KMS-11 (cell line): ENCODE results near the gene DUSP9.

Source experiments
- H2AFZ ChIP-seq: fragments of 200-600 bp; sonication (generic); 2 replicates; pipeline ENCODE4 v1.6.1; 2016; ENCODE audit warnings: antibody characterized with exemption, mixed run types, low read depth
- H3K27ac ChIP-seq: fragments of 200-600 bp; sonication (generic); 2 replicates; pipeline ENCODE4 v1.6.1; 2016; ENCODE audit warnings: mild to moderate bottlenecking, mixed run types
- H3K27me3 ChIP-seq: fragments of 200-600 bp; sonication (generic); 2 replicates; pipeline ENCODE4 v1.6.1; 2017; ENCODE audit warnings: mild to moderate bottlenecking, low read depth, mixed run types, moderate library complexity; ENCODE audit not compliant: insufficient read depth
- H3K36me3 ChIP-seq: fragments of 200-600 bp; sonication (generic); 2 replicates; pipeline ENCODE4 v1.6.1; 2017; ENCODE audit warnings: mild to moderate bottlenecking, mixed run types; ENCODE audit not compliant: insufficient read depth
- H3K4me1 ChIP-seq: fragments of 200-600 bp; sonication (generic); 2 replicates; pipeline ENCODE4 v1.6.1; 2016; ENCODE audit warnings: mild to moderate bottlenecking, low read depth, mixed run types; ENCODE audit not compliant: poor library complexity, severe bottlenecking
- H3K4me2 ChIP-seq: fragments of 200-600 bp; sonication (generic); 2 replicates; pipeline ENCODE4 v1.7.0; 2016; ENCODE audit warnings: mild to moderate bottlenecking, mixed run types
- H3K4me3 ChIP-seq: fragments of 200-600 bp; sonication (generic); IDR thresholded peaks from 2 replicates; pipeline ENCODE4 v1.6.1; 2017; ENCODE audit warnings: low read depth, low read length, mixed read lengths; ENCODE audit not compliant: insufficient read depth
- H3K79me2 ChIP-seq: fragments of 200-600 bp; sonication (generic); 2 replicates; pipeline ENCODE4 v1.6.1; 2016; ENCODE audit warnings: low read depth, mixed run types; ENCODE audit not compliant: insufficient read depth
- H3K9ac ChIP-seq: fragments of 200-600 bp; sonication (generic); 2 replicates; pipeline ENCODE4 v1.6.1; 2016; ENCODE audit warnings: mild to moderate bottlenecking, mixed run types
- H4K20me1 ChIP-seq: fragments of 200-600 bp; sonication (generic); 2 replicates; pipeline ENCODE4 v1.6.1; 2016; ENCODE audit warnings: mild to moderate bottlenecking, mixed run types; ENCODE audit not compliant: insufficient read depth
- TF ChIP-seq, protein P1 (sequence below): fragments of 200-600 bp; sonication (generic); conservative IDR thresholded peaks from 2 replicates; pipeline ENCODE4 v1.6.1; 2017; ENCODE audit warnings: low read depth, mild to moderate bottlenecking, antibody characterized with exemption, low read length, moderate library complexity, mixed read lengths

The DUSP9 gene

DNA sequence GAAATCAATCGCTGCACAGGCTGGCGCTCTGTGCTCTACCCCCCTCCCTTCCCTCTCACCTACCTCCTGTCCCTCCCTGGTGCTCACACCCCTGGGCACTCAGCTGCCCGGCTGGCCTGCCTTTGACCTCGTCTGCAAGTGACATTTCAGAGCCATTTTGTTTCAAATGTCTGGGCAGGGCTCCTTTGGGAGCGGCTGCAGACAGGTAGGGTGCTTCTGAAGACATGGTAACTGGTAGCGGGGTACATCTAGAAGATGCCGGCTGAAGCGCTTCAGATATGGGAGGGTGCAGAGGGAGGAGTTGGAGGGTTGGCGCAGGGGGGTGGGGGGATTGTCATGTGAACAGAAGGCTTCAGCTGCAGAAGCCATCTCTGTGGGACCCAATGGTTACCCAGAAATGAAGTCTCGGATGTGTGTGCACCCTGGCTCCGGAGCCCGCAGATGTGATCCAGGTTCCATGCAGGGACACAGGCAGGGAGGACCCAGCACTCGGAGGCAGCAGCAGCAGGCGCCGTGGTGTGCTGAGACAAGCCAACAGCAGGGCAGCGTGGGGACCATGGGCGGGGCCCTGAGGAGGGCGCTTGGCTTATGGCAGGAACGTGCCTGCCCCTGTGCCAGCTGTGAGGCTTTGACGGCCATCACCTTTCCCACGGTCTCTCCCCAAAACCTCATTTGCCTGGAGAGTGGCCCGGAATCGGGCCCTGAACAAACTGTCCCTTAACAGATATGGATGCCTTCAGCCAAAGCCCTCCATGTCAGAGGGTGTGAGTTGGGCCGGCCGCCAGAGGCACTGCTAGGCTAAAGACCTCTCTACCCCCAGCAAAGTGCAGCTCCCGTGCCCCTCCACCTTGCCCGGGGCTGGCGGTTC lies 7.6 kb upstream of the DUSP9 start:
- Histone ChIP-seq H3K4me1 (no peaks in the 10 kb centered on the region), H3K79me2 (no peaks in the 10 kb centered on the region), H3K27me3 (peaks cover 25% of the 10 kb centered on the region; the same call in 1 of the 2 replicates), H2AFZ (no peak overlapping the region), H3K27ac (no peak overlapping the region), H3K4me2 (no peak overlapping the region), H4K20me1 (no peaks in the 10 kb centered on the region), H3K4me3 (no peak overlapping the region), H3K9ac (no peak overlapping the region), H3K36me3 (no peaks in the 10 kb centered on the region)
- TF ChIP-seq, protein P1, sequence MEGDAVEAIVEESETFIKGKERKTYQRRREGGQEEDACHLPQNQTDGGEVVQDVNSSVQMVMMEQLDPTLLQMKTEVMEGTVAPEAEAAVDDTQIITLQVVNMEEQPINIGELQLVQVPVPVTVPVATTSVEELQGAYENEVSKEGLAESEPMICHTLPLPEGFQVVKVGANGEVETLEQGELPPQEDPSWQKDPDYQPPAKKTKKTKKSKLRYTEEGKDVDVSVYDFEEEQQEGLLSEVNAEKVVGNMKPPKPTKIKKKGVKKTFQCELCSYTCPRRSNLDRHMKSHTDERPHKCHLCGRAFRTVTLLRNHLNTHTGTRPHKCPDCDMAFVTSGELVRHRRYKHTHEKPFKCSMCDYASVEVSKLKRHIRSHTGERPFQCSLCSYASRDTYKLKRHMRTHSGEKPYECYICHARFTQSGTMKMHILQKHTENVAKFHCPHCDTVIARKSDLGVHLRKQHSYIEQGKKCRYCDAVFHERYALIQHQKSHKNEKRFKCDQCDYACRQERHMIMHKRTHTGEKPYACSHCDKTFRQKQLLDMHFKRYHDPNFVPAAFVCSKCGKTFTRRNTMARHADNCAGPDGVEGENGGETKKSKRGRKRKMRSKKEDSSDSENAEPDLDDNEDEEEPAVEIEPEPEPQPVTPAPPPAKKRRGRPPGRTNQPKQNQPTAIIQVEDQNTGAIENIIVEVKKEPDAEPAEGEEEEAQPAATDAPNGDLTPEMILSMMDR, result no peak

DNA sequence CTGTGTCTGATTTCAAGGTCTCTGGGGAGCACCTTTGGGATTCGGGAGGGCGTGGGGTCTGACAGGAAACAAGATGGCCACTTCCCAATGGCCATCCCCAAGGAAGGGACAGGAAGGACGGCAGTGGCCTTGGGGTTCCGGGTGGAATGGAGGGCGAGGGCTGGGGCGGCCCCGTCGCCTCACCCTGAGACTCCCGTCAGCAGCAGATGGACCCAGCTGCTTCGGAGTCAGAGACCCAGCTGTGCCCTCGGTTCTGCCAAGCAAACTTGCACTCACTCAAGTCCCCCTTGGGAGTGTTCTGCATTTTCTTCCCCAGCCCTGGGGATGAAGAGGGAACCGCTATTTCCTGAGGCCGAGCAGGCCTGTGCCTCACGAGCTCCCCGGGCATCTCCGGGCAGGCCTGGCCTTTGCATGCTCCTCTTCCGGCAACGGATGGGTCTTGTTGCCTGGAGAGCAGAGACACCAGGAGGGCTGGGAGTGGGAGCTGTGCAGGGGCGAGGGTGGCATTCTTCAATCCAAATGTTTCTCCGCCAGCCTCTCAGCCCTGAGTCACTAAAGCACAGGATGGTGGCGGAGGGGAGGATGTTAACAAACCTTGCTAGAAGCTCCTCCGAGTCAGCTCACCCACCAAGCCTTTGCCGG lies 6.8 kb upstream of the DUSP9 start:
- no peak overlapping the region for H3K9ac ChIP-seq
- H3K4me1 ChIP-seq, result no peaks in the 10 kb centered on the region
- TF ChIP-seq, protein P1, result no peak
- H3K79me2 ChIP-seq, result no peaks in the 10 kb centered on the region
- H3K27me3 ChIP-seq, result peaks cover 32% of the 10 kb centered on the region; the same call in 1 of the 2 replicates
- no peaks in the 10 kb centered on the region for H3K36me3 ChIP-seq
- H3K4me3 ChIP-seq, result no peak overlapping the region
- H3K4me2 ChIP-seq, result no peak overlapping the region
- H2AFZ ChIP-seq, result no peak overlapping the region
- H3K27ac ChIP-seq, result no peak overlapping the region
- H4K20me1 ChIP-seq, result no peaks in the 10 kb centered on the region

DNA sequence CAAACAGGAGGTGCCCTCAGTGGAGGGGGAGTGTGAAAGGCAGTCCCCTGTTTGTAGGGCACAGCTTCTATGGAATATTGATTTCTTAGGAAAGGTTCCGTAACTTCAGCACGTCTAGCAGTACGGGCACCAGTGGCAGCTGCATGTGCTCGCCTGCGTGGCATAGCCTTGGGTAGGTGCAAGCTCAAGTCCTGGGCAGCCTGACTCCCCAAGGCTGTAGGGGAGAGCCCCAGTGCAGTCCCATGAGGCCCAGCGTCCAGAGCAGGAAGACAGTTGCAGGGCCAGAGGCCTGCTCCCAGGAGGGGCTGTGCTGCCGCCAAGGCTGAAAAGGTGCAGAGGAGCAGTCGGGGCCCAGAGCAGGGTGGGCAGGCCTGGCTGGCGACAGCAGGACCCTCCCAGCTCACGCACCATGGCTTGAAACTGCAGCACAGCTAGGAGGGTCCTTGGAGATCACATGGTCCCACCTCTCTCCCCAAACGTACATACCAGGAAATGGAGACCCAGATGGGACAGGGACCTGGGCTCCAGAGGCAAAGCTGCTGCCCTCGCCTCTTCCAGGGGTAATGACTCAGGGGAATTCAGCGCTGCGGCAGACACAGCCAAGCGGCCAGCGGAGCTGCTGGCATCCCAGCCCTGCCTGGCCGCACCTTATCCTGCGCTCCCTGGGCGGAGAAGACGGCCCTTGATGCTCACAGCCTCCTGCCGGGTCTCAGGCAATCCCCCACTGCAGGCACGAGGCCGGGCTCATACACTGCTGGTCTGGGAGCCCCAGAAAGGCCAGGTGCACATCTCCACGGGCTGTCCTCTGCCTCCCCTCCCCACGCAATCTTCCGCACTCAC lies 6.0 kb upstream of the DUSP9 start:
- H3K4me2 ChIP-seq, result no peak overlapping the region
- TF ChIP-seq, protein P1, result no peak
- peaks cover 38% of the 10 kb centered on the region; the same call in 1 of the 2 replicates for H3K27me3 ChIP-seq
- H3K4me1 ChIP-seq, result no peaks in the 10 kb centered on the region
- H4K20me1 ChIP-seq, result no peaks in the 10 kb centered on the region
- H3K27ac ChIP-seq, result no peak overlapping the region
- H3K9ac ChIP-seq, result no peak overlapping the region
- H3K36me3 ChIP-seq, result no peaks in the 10 kb centered on the region
- no peak overlapping the region for H3K4me3 ChIP-seq
- no peaks in the 10 kb centered on the region for H3K79me2 ChIP-seq
- H2AFZ ChIP-seq, result no peak overlapping the region

DNA sequence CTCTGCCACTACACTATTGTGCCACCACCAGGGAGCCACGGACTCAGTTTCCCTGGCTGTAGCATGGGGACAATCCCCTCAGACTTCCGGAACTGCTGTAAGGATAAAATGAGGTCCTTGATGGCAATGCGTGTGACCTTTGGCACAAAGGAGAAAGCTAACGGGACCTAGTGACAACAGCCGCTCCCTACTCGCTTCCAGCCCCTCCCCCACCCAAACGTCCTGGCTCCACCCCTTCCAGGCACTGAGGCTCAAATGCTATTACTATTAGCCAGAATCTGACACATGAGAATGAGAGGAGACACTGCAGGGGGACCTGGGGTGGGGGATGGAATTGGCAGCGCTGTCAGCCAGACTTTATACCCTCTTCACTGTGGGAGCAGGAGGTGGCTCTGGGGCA lies 5.4 kb upstream of the DUSP9 start:
- Histone ChIP-seq H3K79me2 (no peaks in the 10 kb centered on the region), H3K36me3 (no peaks in the 10 kb centered on the region), H4K20me1 (no peaks in the 10 kb centered on the region), H3K4me2 (no peak overlapping the region), H3K27me3 (peaks cover 44% of the 10 kb centered on the region; the same call in 1 of the 2 replicates), H3K27ac (no peak overlapping the region), H2AFZ (no peak overlapping the region), H3K4me3 (no peak overlapping the region), H3K4me1 (no peaks in the 10 kb centered on the region), H3K9ac (no peak overlapping the region)
- TF ChIP-seq, protein P1, result no peak
